K562 (cell line): ENCODE results near the gene VRK2. TPM values are rescaled to one million over a fixed set of nuclear protein-coding genes. Genes with fewer than 3 reads are reported as not detected.

Experiments used
- ATAC-seq: fragments of 200-7000 bp; cut with Tn5 transposase; 3 replicates; pipeline ENCODE4 v1.9.1; 2020; ENCODE audit warnings: moderate library complexity
- BruUV-seq: library from RNA; stranded (reverse); fragments of 400-500 nt; replicated peaks from 2 replicates; lab custom pipeline; 2021; lab: Mats Ljungman, UMichigan
- CTCF ChIA-PET: fragments of 300-600 bp; formaldehyde crosslinking; extraction: SDS; loops from one replicate; lab custom pipeline; 2021; ENCODE audit warnings: low intra/inter-chr PET ratio; lab: Yijun Ruan, JAX
- POLR2A ChIA-PET: fragments of 300-600, 350-650 bp; sonication (Branson Sonifier 250); formaldehyde crosslinking; extraction: SDS; loops from one replicate; lab custom pipeline; 2021; ENCODE audit warnings: antibody characterized with exemption, inconsistent platforms; lab: Yijun Ruan, JAX
- DNase-seq, 4 experiments: peaks; one replicate each; pipeline versions ENCODE4 v3.0.0 to v3.0.0-alpha.2; 2011 to 2018; ENCODE audit warnings: low spot score in 3 of 4, mixed read lengths in 3 of 4; ENCODE audit errors: extremely low read depth in 1 of 4
- FAIRE-seq: peaks from 2 replicates; lab custom pipeline; 2011; peaks lifted over from hg19 to GRCh38; lab: Jason Lieb, UNC
- H2AFZ ChIP-seq: 2 replicates; pipeline ENCODE4 v1.6.0; 2011; ENCODE audit warnings: low read depth, low read length, control low read depth, inconsistent platforms
- H3K27ac ChIP-seq: fragments of 200-600 bp; 3 replicates; pipeline ENCODE4 v1.8.0; 2011; ENCODE audit warnings: low read depth, mild to moderate bottlenecking, control low read depth, inconsistent platforms, low read length, moderate library complexity, mixed read lengths; ENCODE audit errors: extremely low read depth
- H3K27me3 ChIP-seq, 2 experiments: fragments of 300-600 bp in 1 of 2; 2 replicates in 1 of 2; 3 replicates in 1 of 2; pipeline versions ENCODE4 v1.6.0 to v1.8.0; 2011; ENCODE audit warnings: inconsistent platforms in 2 of 2, low read length in 2 of 2, mild to moderate bottlenecking in 1 of 2, mixed read lengths in 1 of 2, moderate library complexity in 1 of 2; ENCODE audit not compliant: control insufficient read depth in 2 of 2, insufficient read depth in 2 of 2
- H3K36me3 ChIP-seq: fragments of 300-600 bp; 3 replicates; pipeline ENCODE4 v1.8.0; 2011; ENCODE audit warnings: mild to moderate bottlenecking, low read length, inconsistent platforms; ENCODE audit not compliant: control insufficient read depth, insufficient read depth
- H3K4me1 ChIP-seq, 2 experiments: fragments of 200-600 bp in 1 of 2; replicated peaks in 1 of 2; 2 replicates in 1 of 2; 3 replicates in 1 of 2; pipeline versions ENCODE4 v1.5.1 to v1.8.0; 2011; ENCODE audit warnings: inconsistent platforms in 2 of 2, low read length in 2 of 2, mild to moderate bottlenecking in 1 of 2, mixed read lengths in 1 of 2, moderate library complexity in 1 of 2; ENCODE audit not compliant: control insufficient read depth in 2 of 2, insufficient read depth in 2 of 2
- H3K4me2 ChIP-seq: 2 replicates; pipeline ENCODE4 v1.6.1; 2011; ENCODE audit warnings: low read length, control low read depth, inconsistent platforms, mixed read lengths; ENCODE audit not compliant: insufficient read depth
- H3K4me3 ChIP-seq: fragments of 200-600 bp; sonication (generic), shearing (Covaris generic); 2 replicates; pipeline ENCODE4 v1.5.1; 2016; ENCODE audit warnings: control low read depth, inconsistent platforms
- H3K79me2 ChIP-seq: fragments of 200-600 bp; 3 replicates; pipeline ENCODE4 v1.8.0; 2011; ENCODE audit warnings: low read length, inconsistent platforms; ENCODE audit not compliant: control insufficient read depth, insufficient read depth
- H3K9ac ChIP-seq, 2 experiments: 2 replicates each; pipeline versions ENCODE4 v1.6.0 to v1.6.1; 2011; ENCODE audit warnings: low read depth in 2 of 2, low read length in 2 of 2, control low read depth in 1 of 2, inconsistent platforms in 1 of 2, mild to moderate bottlenecking in 1 of 2, mixed read lengths in 1 of 2; ENCODE audit not compliant: insufficient read depth in 1 of 2
- H3K9me1 ChIP-seq: one replicate; pipeline ENCODE4 v1.6.0; 2011; ENCODE audit warnings: inconsistent platforms, mild to moderate bottlenecking, low read length, moderate library complexity; ENCODE audit not compliant: control insufficient read depth, insufficient read depth
- H3K9me3 ChIP-seq: replicated peaks from 2 replicates; pipeline ENCODE4 v1.5.1; 2011; ENCODE audit warnings: low read depth, low read length, inconsistent platforms; ENCODE audit not compliant: control insufficient read depth, insufficient read depth
- H4K20me1 ChIP-seq: replicated peaks from 2 replicates; pipeline ENCODE4 v1.6.1; 2011; ENCODE audit warnings: low read length, inconsistent platforms, mixed read lengths; ENCODE audit not compliant: control insufficient read depth, insufficient read depth
- ELF1 ChIP-seq: fragments of 200-800 bp; sonication (Bioruptor generic); IDR thresholded peaks from 2 replicates; pipeline ENCODE4 v1.6.1; 2016; ENCODE audit warnings: missing genetic modification characterization, missing compliant biosample characterization
- MEF2D ChIP-seq: conservative IDR thresholded peaks from 2 replicates; pipeline ENCODE4 v1.6.1; 2016; ENCODE audit warnings: low read depth, missing genetic modification characterization, missing compliant biosample characterization
- MTA2 ChIP-seq: fragments of 450-650 bp; IDR thresholded peaks from 2 replicates; pipeline ENCODE4 v1.6.1; 2016; ENCODE audit warnings: low read depth
- NFIC ChIP-seq: fragments of 450-650 bp; IDR thresholded peaks from 2 replicates; pipeline ENCODE4 v1.6.1; 2017; ENCODE audit warnings: mild to moderate bottlenecking, inconsistent platforms
- SMARCE1 ChIP-seq: fragments of 450-650 bp; IDR thresholded peaks from 2 replicates; pipeline ENCODE4 v1.7.1; 2016; ENCODE audit warnings: mild to moderate bottlenecking
- SMC3 ChIP-seq: conservative IDR thresholded peaks from 2 replicates; pipeline ENCODE4 v1.6.1; 2011; ENCODE audit warnings: low read depth, low read length, improper control_type of control experiment; ENCODE audit not compliant: insufficient read depth
- TAL1 ChIP-seq: fragments of 450-650 bp; IDR thresholded peaks from 2 replicates; pipeline ENCODE4 v1.6.1; 2016; ENCODE audit warnings: mild to moderate bottlenecking
- TARDBP ChIP-seq: fragments of 450-650 bp; IDR thresholded peaks from 2 replicates; pipeline ENCODE4 v1.6.1; 2016
- ZNF174 ChIP-seq: fragments of 250-450 bp; sonication (Bioruptor Pico); IDR thresholded peaks from 2 replicates; pipeline ENCODE4 v1.4.0; 2020; ENCODE audit warnings: mild to moderate bottlenecking
- ZNF212 ChIP-seq: fragments of 450-650 bp; formaldehyde crosslinking; IDR thresholded peaks from 2 replicates; pipeline ENCODE4 v1.4.0; 2020; ENCODE audit warnings: mild to moderate bottlenecking
- WGBS: fragments of 100-300 bp; shearing (Covaris generic); methylation state at CpG from one replicate; pipeline ENCODE4 v1.1.6; 2016; ENCODE audit warnings: low coverage, mixed read lengths; ENCODE audit not compliant: insufficient coverage; ENCODE audit errors: missing lambda C conversion rate; 5-methylcytosine and 5-hydroxymethylcytosine counted together
- in situ Hi-C: fragments of 300-500 bp; cut with MboI; formaldehyde crosslinking; loops from 4 replicates; pipeline ENCODE4 v1.15.0; 2018; ENCODE audit warnings: inconsistent platforms, mixed read lengths
- intact Hi-C: fragments of 100-400 bp; cut with micrococcal nuclease; formaldehyde crosslinking; loops from 2 replicates; pipeline ENCODE4 v1.14.2; 2022
- polyA plus RNA-seq, 8 experiments: library from polyadenylated mRNA; depleted of rRNA in 4 of 8; stranded (reverse) in 5 of 8; unstranded in 3 of 8; fragments of >200 nt; fragmentation: Nextera tagmentation in 2 of 8; fragmentation: Illumina TruSeq in 1 of 8; extraction: Ambion mirVana in 2 of 8; extraction: Trizol in 1 of 8; gene quantifications; 2 replicates each; pipeline versions ENCODE4 v1.2.1 to v1.2.3, GENCODE V29; 2011 to 2014; ENCODE audit warnings: inconsistent platforms in 1 of 8, missing spikeins in 1 of 8
- total RNA-seq, 7 experiments: library from RNA; depleted of rRNA in 6 of 7; stranded (reverse); fragments of >200 nt in 6 of 7; fragmentation: Illumina TruSeq in 2 of 7; extraction: Trizol in 2 of 7; gene quantifications; 2 replicates each; pipeline versions ENCODE4 v1.2.1 to v1.2.3, GENCODE V29; 2011 to 2021; ENCODE audit warnings: low replicate concordance in 1 of 7
- TF ChIP-seq, protein P1 (sequence below): fragments of 250-450 bp; sonication (Bioruptor Pico); IDR thresholded peaks from 2 replicates; pipeline ENCODE4 v1.4.0; 2020; ENCODE audit warnings: mild to moderate bottlenecking
- TF ChIP-seq, protein P2 (sequence below): sonication (generic); formaldehyde crosslinking; IDR thresholded peaks from 2 replicates; pipeline ENCODE4 v1.8.1; 2023; ENCODE audit warnings: mild to moderate bottlenecking, missing genetic modification reagents
- TF ChIP-seq, protein P3 (sequence below), 3 experiments: fragments of 200-800 bp in 1 of 3; fragments of 250-450 bp in 1 of 3; fragments of 450-650 bp in 1 of 3; sonication (Bioruptor Pico) in 1 of 3; sonication (Bioruptor generic) in 1 of 3; formaldehyde crosslinking in 1 of 3; IDR thresholded peaks; 2 replicates each; pipeline versions ENCODE4 v1.6.1 to v1.8.0; 2016 to 2022; ENCODE audit warnings: mild to moderate bottlenecking in 2 of 3, missing genetic modification characterization in 2 of 3, missing compliant biosample characterization in 1 of 3, moderate library complexity in 1 of 3
- TF ChIP-seq, protein P4 (sequence below): fragments of 250-450 bp; sonication (Bioruptor Pico); IDR thresholded peaks from 2 replicates; pipeline ENCODE4 v1.5.1; 2021; ENCODE audit warnings: mild to moderate bottlenecking

VRK2 gene
- total and polyA plus RNA-seq, 9 of the 15 experiments (the other 6 are each of a cell fraction or from before 2014, with no cell fraction given) = 22.6 to 49.2 (median 36.2) TPM

- CTCF ChIA-PET = no interaction called here
- Histone ChIP-seq H3K27ac (no peak overlapping the region), H3K36me3 (peaks cover 14% of the 10 kb centered on the region; the same call in 2 of the 3 replicates), H4K20me1 (no peaks in the 10 kb centered on the region), H3K4me1 (peaks cover 2 to 16% of the 10 kb centered on the region in 2 experiments; a peak in 3 of 5 replicates), H3K9me3 (no peaks in the 10 kb centered on the region), H3K9me1 (no peaks in the 10 kb centered on the region), H3K4me2 (no peak overlapping the region), H3K79me2 (no peaks in the 10 kb centered on the region), H2AFZ (no peak overlapping the region), H3K9ac (no peak overlapping the region), H3K4me3 (no peak overlapping the region), H3K27me3 (no peaks in the 10 kb centered on the region)
- no peak for FAIRE-seq
- WGBS = 6% methylated on average over 3 of the region's 3 CpGs
- in situ Hi-C loops (no loop called here), intact Hi-C loops (no loop called here)
- POLR2A ChIA-PET = no interaction called here
- DNase-seq = peak in 2 of 4 experiments; percentile 47 to 49
- BruUV-seq = no TSS peak
- peak; percentile 81 for ATAC-seq
- TF ChIP-seq ZNF212 (CRISPR knock-in tag) (no peak), ELF1 (tag) (no peak), MTA2 (peak; percentile 82), ZNF174 (no peak), SMARCE1 (peak; percentile 65; the same call in 1 of the 2 replicates), MEF2D (tag) (no peak), NFIC (peak; percentile 73), TAL1 (peak; percentile 91), SMC3 (no peak), TARDBP (no peak)
- TF ChIP-seq, protein P1, sequence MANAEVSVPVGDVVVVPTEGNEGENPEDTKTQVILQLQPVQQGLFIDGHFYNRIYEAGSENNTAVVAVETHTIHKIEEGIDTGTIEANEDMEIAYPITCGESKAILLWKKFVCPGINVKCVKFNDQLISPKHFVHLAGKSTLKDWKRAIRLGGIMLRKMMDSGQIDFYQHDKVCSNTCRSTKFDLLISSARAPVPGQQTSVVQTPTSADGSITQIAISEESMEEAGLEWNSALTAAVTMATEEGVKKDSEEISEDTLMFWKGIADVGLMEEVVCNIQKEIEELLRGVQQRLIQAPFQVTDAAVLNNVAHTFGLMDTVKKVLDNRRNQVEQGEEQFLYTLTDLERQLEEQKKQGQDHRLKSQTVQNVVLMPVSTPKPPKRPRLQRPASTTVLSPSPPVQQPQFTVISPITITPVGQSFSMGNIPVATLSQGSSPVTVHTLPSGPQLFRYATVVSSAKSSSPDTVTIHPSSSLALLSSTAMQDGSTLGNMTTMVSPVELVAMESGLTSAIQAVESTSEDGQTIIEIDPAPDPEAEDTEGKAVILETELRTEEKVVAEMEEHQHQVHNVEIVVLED (CRISPR knock-in tag) = no peak
- TF ChIP-seq, protein P2, sequence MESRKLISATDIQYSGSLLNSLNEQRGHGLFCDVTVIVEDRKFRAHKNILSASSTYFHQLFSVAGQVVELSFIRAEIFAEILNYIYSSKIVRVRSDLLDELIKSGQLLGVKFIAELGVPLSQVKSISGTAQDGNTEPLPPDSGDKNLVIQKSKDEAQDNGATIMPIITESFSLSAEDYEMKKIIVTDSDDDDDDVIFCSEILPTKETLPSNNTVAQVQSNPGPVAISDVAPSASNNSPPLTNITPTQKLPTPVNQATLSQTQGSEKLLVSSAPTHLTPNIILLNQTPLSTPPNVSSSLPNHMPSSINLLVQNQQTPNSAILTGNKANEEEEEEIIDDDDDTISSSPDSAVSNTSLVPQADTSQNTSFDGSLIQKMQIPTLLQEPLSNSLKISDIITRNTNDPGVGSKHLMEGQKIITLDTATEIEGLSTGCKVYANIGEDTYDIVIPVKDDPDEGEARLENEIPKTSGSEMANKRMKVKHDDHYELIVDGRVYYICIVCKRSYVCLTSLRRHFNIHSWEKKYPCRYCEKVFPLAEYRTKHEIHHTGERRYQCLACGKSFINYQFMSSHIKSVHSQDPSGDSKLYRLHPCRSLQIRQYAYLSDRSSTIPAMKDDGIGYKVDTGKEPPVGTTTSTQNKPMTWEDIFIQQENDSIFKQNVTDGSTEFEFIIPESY (CRISPR knock-in tag) = no peak
- TF ChIP-seq, protein P3, sequence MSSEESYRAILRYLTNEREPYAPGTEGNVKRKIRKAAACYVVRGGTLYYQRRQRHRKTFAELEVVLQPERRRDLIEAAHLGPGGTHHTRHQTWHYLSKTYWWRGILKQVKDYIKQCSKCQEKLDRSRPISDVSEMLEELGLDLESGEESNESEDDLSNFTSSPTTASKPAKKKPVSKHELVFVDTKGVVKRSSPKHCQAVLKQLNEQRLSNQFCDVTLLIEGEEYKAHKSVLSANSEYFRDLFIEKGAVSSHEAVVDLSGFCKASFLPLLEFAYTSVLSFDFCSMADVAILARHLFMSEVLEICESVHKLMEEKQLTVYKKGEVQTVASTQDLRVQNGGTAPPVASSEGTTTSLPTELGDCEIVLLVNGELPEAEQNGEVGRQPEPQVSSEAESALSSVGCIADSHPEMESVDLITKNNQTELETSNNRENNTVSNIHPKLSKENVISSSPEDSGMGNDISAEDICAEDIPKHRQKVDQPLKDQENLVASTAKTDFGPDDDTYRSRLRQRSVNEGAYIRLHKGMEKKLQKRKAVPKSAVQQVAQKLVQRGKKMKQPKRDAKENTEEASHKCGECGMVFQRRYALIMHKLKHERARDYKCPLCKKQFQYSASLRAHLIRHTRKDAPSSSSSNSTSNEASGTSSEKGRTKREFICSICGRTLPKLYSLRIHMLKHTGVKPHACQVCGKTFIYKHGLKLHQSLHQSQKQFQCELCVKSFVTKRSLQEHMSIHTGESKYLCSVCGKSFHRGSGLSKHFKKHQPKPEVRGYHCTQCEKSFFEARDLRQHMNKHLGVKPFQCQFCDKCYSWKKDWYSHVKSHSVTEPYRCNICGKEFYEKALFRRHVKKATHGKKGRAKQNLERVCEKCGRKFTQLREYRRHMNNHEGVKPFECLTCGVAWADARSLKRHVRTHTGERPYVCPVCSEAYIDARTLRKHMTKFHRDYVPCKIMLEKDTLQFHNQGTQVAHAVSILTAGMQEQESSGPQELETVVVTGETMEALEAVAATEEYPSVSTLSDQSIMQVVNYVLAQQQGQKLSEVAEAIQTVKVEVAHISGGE (CRISPR knock-in tag; IDR thresholded peaks at IDR 0.05) = 0 out of 6 replicates have a peak, but pooled peaks of 1 of the 3 experiments have one; percentile 34
- TF ChIP-seq, protein P4, sequence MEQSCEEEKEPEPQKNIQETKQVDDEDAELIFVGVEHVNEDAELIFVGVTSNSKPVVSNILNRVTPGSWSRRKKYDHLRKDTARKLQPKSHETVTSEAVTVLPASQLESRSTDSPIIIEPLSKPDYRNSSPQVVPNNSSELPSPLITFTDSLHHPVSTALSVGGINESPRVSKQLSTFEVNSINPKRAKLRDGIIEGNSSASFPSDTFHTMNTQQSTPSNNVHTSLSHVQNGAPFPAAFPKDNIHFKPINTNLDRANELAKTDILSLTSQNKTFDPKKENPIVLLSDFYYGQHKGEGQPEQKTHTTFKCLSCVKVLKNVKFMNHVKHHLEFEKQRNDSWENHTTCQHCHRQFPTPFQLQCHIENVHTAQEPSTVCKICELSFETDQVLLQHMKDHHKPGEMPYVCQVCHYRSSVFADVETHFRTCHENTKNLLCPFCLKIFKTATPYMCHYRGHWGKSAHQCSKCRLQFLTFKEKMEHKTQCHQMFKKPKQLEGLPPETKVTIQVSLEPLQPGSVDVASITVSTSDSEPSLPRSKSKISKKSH = no peak
These were observed 75.9 kb downstream of the VRK2 start for GRCh38 chr2:58122540-58122939.
